HFF-Myc (cell line): ENCODE data around the gene SPRED1.

ENCODE experiments used
- DNase-seq: peaks from one replicate; pipeline ENCODE4 v3.0.0-alpha.2; 2011; ENCODE audit warnings: low read depth; ENCODE audit errors: extremely low read depth
- H3K4me3 ChIP-seq: replicated peaks from 2 replicates; pipeline ENCODE4 v1.5.1; 2011; ENCODE audit warnings: low read depth, mild to moderate bottlenecking, control low read depth, low read length
- CTCF ChIP-seq: IDR thresholded peaks from 2 replicates; pipeline ENCODE4 v1.5.1; 2012; ENCODE audit warnings: mild to moderate bottlenecking, low read depth, low read length, control low read depth; ENCODE audit errors: missing control alignments

Gene SPRED1

GRCh38 chr15:38316311-38316710 lies 63.7 kb downstream of the SPRED1 start:
- TF ChIP-seq CTCF: no peak
- no peak for DNase-seq
- H3K4me3 ChIP-seq: no peak overlapping the region

- no peak overlapping the region for H3K4me3 ChIP-seq
- TF ChIP-seq CTCF: no peak
- DNase-seq: no peak
These were observed 67.5 kb downstream of the SPRED1 start for GRCh38 chr15:38320181-38320580.

- TF ChIP-seq CTCF: no peak
- no peak for DNase-seq
- no peak overlapping the region for H3K4me3 ChIP-seq
These were observed 68.2 kb downstream of the SPRED1 start for GRCh38 chr15:38320866-38321265.

- H3K4me3 ChIP-seq: no peak overlapping the region
- TF ChIP-seq CTCF: no peak
- DNase-seq: no peak
These were observed 71.3 kb downstream of the SPRED1 start for GRCh38 chr15:38323895-38324294.

GRCh38 chr15:38324939-38325647 lies 72.5 kb downstream of the SPRED1 start:
- DNase-seq: no peak
- no peak for TF ChIP-seq CTCF
- H3K4me3 ChIP-seq: no peak overlapping the region

- H3K4me3 ChIP-seq: no peak overlapping the region
- TF ChIP-seq CTCF: no peak
- DNase-seq: no peak
These were observed 73.0 kb downstream of the SPRED1 start for GRCh38 chr15:38325648-38325990.

- H3K4me3 ChIP-seq: no peak overlapping the region
- no peak for DNase-seq
- no peak for TF ChIP-seq CTCF
These were observed 80.1 kb downstream of the SPRED1 start for GRCh38 chr15:38332711-38333110.
